ENCODE results near the gene ENOX1. TPM values are rescaled to one million over a fixed set of nuclear protein-coding genes. Genes with fewer than 3 reads are reported as not detected.

Gene ENOX1
- total RNA-seq, 2 donors from 2014 or later = 0.22 to 1.4 TPM

GRCh38 chr13:43328907-43329306 lies 457.9 kb downstream of the ENOX1 start:
- intact Hi-C loops (cut with DNase I) = no loop called here
- no peak for DNase-seq
- TF ChIP-seq CTCF (IDR thresholded peaks at IDR 0.05) = no peak
- Histone ChIP-seq H3K36me3 (no peaks in the 10 kb centered on the region), H3K4me3 (no peak overlapping the region), H3K9ac (ENCODE audit: low read depth in 2 of 2, low read length in 2 of 2) (no peak overlapping the region), H3K4me1 (no peaks in the 10 kb centered on the region), H3K27ac (no peak overlapping the region), H3K27me3 (no peaks in the 10 kb centered on the region), H3K9me3 (no peaks in the 10 kb centered on the region)

GRCh38 chr13:43326100-43326499 lies 460.7 kb downstream of the ENOX1 start:
- DNase-seq = no peak
- Histone ChIP-seq H3K4me1 (no peaks in the 10 kb centered on the region), H3K9me3 (no peaks in the 10 kb centered on the region), H3K9ac (ENCODE audit: low read depth in 2 of 2, low read length in 2 of 2) (no peak overlapping the region), H3K27me3 (no peaks in the 10 kb centered on the region), H3K4me3 (no peak overlapping the region), H3K27ac (no peak overlapping the region), H3K36me3 (no peaks in the 10 kb centered on the region)
- no peak for TF ChIP-seq CTCF (IDR thresholded peaks at IDR 0.05)
- intact Hi-C loops (cut with DNase I) = no loop called here

- no peak overlapping the region for H3K4me3 ChIP-seq
- no peak overlapping the region for H3K9ac ChIP-seq (ENCODE audit: low read depth in 2 of 2, low read length in 2 of 2)
- TF ChIP-seq CTCF (IDR thresholded peaks at IDR 0.05) = no peak
- intact Hi-C loops (cut with DNase I) = no loop called here
- no peaks in the 10 kb centered on the region for H3K36me3 ChIP-seq
- H3K27ac ChIP-seq = no peak overlapping the region
- no peaks in the 10 kb centered on the region for H3K27me3 ChIP-seq
- H3K9me3 ChIP-seq = no peaks in the 10 kb centered on the region
- H3K4me1 ChIP-seq = no peaks in the 10 kb centered on the region
- DNase-seq = no peak
Observed at GRCh38 chr13:43325636-43326035, 461.1 kb downstream of the ENOX1 start.

- no peak for TF ChIP-seq CTCF (IDR thresholded peaks at IDR 0.05)
- intact Hi-C loops (cut with DNase I) = no loop called here
- Histone ChIP-seq H3K9me3 (no peaks in the 10 kb centered on the region), H3K4me1 (no peaks in the 10 kb centered on the region), H3K4me3 (no peak overlapping the region), H3K36me3 (no peaks in the 10 kb centered on the region), H3K27me3 (no peaks in the 10 kb centered on the region), H3K27ac (no peak overlapping the region), H3K9ac (ENCODE audit: low read depth in 2 of 2, low read length in 2 of 2) (no peak overlapping the region)
- no peak for DNase-seq
Observed at GRCh38 chr13:43324129-43324528, 462.6 kb downstream of the ENOX1 start.

- H3K4me3 ChIP-seq = no peak overlapping the region
- intact Hi-C loops (cut with DNase I) = no loop called here
- no peaks in the 10 kb centered on the region for H3K36me3 ChIP-seq
- H3K4me1 ChIP-seq = no peaks in the 10 kb centered on the region
- H3K27me3 ChIP-seq = no peaks in the 10 kb centered on the region
- no peaks in the 10 kb centered on the region for H3K9me3 ChIP-seq
- DNase-seq = no peak
- H3K27ac ChIP-seq = no peak overlapping the region
- no peak for TF ChIP-seq CTCF (IDR thresholded peaks at IDR 0.05)
- H3K9ac ChIP-seq (ENCODE audit: low read depth in 2 of 2, low read length in 2 of 2) = no peak overlapping the region
Observed at GRCh38 chr13:43319617-43320444, 466.9 kb downstream of the ENOX1 start.

Measured in colonic mucosa (tissue), 4 donors.